GM19035 (cell line): ENCODE measurements around the gene COL8A1.
A peak's percentile ranks its signal among the peaks of the same experiment; 100 is the strongest.

Source experiments
- ATAC-seq: cut with Tn5 transposase; IDR thresholded peaks from one replicate; pipeline ENCODE4 v1.9.1; 2021; ENCODE audit not compliant: unreplicated experiment

Gene COL8A1

GRCh38 chr3:99789011-99789721 is 150.8 kb downstream of the COL8A1 start:
- ATAC-seq, result peak; percentile 97

GRCh38 chr3:99794485-99794884 is 156.1 kb downstream of the COL8A1 start:
- no peak for ATAC-seq

GRCh38 chr3:99795573-99795972 is 157.2 kb downstream of the COL8A1 start:
- ATAC-seq, result no peak

- no peak for ATAC-seq
Observed at GRCh38 chr3:99799422-99799821, 161.0 kb downstream of the COL8A1 start.

DNA sequence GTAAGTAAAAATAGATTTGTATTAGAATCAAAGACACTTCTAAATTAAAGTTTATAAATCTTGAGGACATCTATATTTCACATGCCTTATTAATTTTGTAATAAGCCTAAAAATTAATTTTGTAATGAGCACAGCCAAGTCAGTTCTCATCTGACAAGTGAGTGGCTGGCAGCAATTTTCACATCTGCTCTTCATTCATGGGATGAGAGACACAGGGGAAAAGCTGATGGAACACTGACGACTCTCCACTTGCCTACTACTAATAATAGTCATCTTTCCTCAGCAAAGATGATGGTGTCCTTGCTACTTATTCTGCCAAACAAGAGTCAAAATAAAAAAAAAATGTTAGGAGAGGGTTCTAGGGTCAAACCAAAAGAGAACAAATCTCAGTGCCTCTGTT is 164.9 kb downstream of the COL8A1 start:
- no peak for ATAC-seq

- no peak for ATAC-seq
Observed at GRCh38 chr3:99805160-99805559, 166.8 kb downstream of the COL8A1 start.

- ATAC-seq, result no peak
Observed at GRCh38 chr3:99808163-99808794, 169.9 kb downstream of the COL8A1 start.

GRCh38 chr3:99809565-99809964 is 171.2 kb downstream of the COL8A1 start:
- ATAC-seq, result no peak

DNA sequence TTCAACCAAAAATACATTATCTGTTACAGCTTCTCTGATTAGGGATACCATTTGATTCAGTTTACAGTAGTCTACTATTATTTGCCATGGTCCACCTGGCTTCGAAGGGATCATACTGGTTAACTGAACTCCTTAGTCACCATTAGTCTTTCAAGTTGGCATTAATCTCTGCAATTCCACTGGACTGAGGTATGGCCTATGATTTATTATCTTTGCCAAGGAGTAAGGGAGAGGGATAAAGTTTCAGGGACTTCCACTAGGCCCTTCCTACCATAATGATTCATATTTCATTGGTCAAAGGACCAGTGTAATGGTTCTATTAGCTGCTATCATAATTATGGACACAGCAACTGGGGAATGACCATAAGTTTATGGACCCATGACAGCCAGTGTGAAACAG is 172.0 kb downstream of the COL8A1 start:
- no peak for ATAC-seq

GRCh38 chr3:99817047-99817436 is 178.6 kb downstream of the COL8A1 start:
- ATAC-seq, result no peak

DNA sequence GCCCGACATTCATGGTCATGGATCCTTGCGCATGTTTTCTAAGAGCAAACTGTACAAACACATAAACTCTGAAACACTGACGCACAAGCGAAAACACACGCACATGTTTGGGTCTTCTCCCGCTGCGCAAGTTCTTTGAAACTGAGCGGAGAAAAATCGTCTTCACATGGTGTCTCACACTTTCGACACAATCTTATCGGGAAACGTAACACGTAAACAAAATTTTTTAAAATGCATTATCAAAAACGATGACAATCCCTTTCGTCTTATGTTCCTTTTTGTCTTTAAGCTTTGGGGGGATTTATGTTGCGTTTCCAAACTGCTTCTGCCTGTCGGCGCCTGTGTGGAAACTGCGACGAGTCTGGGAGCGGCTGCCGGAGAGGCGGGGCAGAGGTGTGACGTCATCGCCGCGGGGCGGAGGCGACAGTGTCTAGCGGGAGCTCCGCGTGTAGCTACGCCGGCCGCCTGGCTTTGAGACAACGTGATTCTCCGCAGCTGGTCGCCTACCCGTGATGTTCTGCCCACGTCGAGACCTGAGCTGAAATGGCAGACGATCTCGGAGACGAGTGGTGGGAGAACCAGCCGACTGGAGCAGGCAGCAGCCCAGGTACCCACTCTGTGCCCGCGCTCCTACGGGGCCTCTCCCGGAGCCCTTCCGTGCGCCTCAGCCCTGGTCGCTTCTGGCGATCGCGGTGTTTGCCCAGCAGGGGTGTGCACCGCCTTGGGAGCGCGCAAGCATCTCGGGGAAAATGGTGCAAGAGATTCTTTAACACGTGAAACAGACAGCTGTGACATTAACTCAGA is 179.2 kb downstream of the COL8A1 start, which contains the start of gene CMSS1:
CMSS1 (plus strand) TSS at position 426 of the 804 bp plus-strand sequence.
- peak; percentile 98 for ATAC-seq

DNA sequence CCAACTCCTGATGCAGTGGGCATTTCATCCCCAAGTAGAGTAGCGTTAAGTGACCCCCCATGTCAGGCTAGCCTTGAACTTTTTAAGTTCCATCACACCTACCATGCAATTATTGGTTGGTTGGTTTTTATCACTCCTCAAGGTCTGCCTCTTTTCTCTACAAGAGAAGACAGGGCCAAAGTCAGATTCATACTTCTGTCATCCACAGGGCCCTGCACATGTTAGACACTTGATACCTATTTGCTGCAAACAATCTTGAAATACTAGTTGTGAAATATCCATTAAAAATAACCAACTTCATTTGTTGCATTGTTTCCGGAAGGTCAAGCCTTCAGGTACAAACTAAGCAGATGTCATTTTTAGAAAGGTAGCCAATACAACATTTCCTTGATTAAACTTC is 180.4 kb downstream of the COL8A1 start:
- ATAC-seq, result no peak

GRCh38 chr3:99823723-99824711 is 185.6 kb downstream of the COL8A1 start:
- no peak for ATAC-seq

GRCh38 chr3:99825004-99825640 is 186.7 kb downstream of the COL8A1 start:
- ATAC-seq, result no peak

DNA sequence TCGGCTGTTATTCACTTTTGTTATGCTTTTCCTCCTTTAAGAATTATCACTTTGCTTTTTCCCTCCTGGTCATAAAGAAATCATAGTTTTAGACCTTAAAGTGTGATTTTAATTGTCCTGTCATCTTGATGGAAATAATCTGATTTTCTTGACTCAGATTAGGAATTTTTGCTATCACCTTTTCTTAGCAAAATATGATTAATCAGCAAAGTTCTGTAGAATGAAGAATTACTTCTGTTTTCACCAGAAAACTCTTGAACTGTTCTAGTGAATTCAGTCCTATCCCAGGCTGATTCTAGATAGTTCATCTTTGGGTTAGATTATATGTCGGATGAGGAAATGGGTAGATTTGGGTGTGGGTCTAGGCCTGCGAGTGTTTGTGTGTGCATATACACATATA is 191.4 kb downstream of the COL8A1 start:
- ATAC-seq, result no peak

DNA sequence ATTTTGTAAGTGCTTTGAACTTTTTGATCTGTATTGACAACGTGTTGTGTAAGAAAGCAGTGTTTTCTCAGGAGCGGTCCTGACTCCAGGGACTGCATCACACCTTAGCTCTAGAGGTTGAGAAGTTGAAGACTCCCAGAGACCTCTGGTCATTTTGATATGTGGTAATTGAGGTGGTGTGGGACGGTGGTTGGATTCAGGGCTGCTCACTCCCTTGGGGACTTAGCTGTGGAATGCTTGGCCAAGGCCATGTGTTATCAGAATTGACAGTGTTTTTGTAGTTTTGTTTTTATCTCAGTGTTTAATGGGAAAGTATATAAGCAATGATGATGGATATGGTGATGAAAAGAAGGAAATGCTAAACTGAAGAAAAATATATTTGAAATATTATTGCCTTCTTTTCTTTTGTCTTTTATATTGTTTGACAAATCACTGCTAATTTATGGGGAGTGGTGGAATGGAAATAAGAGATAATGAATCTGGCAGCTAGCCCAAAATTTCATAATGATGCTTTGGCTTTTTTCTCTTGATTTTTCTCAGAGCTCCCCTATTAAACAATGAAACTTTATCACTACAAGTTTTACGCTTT is 195.3 kb downstream of the COL8A1 start:
- ATAC-seq, result no peak

DNA sequence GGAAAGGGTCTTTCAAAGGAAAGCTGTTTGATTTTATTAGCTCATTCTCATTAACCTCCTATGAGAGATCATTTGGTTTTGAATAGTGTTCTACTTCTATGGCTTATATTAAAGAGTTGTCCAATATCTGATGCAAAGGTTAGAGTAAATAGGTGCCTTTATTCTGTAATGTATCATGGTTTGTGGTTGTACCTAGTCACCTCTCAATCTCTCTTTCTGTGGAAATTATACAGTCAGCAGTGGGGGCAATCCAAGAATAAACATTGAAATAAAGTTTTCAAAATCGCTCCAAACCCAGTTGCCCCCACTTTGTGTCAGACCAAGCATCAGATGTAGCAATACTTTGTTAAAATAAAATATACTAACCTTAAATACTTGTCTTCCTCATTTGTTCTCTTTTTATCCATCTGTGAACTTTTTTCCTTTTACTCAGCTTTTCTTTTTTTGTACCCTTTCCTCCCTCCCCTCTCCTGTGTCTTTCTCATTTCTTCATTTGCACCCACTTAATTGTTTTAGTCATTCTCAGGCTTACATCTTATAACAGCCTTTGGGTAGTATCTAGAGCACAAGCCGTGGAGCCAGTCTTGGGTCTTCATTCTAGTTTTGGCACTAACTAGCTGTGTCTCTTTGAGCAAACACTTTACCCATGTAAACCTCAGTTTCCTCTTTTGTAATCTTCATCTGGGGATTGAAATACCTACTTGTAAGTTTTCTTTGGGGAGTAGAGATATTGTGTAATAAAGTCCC is 196.0 kb downstream of the COL8A1 start:
- ATAC-seq, result no peak

- ATAC-seq, result no peak
Observed at GRCh38 chr3:99836681-99837080, 198.3 kb downstream of the COL8A1 start.

DNA sequence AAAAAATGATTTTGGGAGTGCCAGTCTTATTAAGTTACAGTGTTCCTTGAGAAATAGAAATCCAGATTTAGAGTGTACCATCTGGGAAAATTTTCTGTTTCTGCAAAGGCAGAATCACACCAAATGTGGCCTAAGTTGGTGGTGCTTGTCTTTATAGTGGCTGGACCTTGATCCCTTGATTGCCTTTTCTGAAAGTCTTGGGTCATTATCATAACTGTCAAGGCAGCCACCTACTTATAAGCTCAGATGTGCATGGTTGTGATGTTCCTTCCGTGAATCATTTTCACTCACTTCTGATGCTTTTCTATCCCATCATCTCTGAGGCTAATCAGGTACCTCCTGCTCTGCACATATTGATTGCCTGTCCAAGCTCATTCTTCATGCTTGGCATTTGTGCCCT is 199.3 kb downstream of the COL8A1 start:
- no peak for ATAC-seq
